K562 (cell line): ENCODE results near the gene FRMD5. TPM values are rescaled to one million over a fixed set of nuclear protein-coding genes. Genes with fewer than 3 reads are reported as not detected.

Experiments
- BCL6 ChIP-seq: fragments of 250-450 bp; sonication (Bioruptor Pico); IDR thresholded peaks from 2 replicates; pipeline ENCODE4 v1.4.0; 2020
- C11orf30 ChIP-seq: fragments of 450-650 bp; IDR thresholded peaks from 2 replicates; pipeline ENCODE4 v1.6.1; 2016; ENCODE audit warnings: low read depth, mild to moderate bottlenecking
- CCNT2 ChIP-seq: IDR thresholded peaks from 2 replicates; pipeline ENCODE4 v1.6.1; 2011; ENCODE audit warnings: borderline replicate concordance, low read depth, mild to moderate bottlenecking, moderate library complexity, mixed read lengths, low read length; ENCODE audit not compliant: insufficient read length; ENCODE audit errors: extremely low read depth
- FOS ChIP-seq: IDR thresholded peaks from 3 replicates; pipeline ENCODE4 v1.6.1; 2011; ENCODE audit not compliant: insufficient read length; ENCODE audit errors: extremely low read depth
- HDAC8 ChIP-seq: fragments of 450-650 bp; IDR thresholded peaks from 2 replicates; pipeline ENCODE4 v1.6.1; 2016; ENCODE audit warnings: mild to moderate bottlenecking, missing genetic modification characterization, moderate library complexity, missing compliant biosample characterization
- HSF4 ChIP-seq: fragments of 250-450 bp; sonication (Bioruptor Pico); IDR thresholded peaks from 2 replicates; pipeline ENCODE4 v2.1.2; 2022; ENCODE audit warnings: mild to moderate bottlenecking, moderate library complexity, borderline replicate concordance
- KLF13 ChIP-seq: fragments of 450-650 bp; IDR thresholded peaks from 2 replicates; pipeline ENCODE4 v1.6.1; 2016; ENCODE audit warnings: missing genetic modification characterization, low read depth, mild to moderate bottlenecking, missing compliant biosample characterization, moderate library complexity, borderline replicate concordance
- MCM3 ChIP-seq: fragments of 450-650 bp; IDR thresholded peaks from 2 replicates; pipeline ENCODE4 v1.6.1; 2016
- MTA1 ChIP-seq: fragments of 450-650 bp; IDR thresholded peaks from 2 replicates; pipeline ENCODE4 v1.6.1; 2017; ENCODE audit warnings: borderline replicate concordance
- PML ChIP-seq: IDR thresholded peaks from 2 replicates; pipeline ENCODE4 v1.6.1; 2012; ENCODE audit warnings: low read length, inconsistent platforms
- PRDM10 ChIP-seq: fragments of 450-650 bp; IDR thresholded peaks from 2 replicates; pipeline ENCODE4 v1.6.1; 2018; ENCODE audit not compliant: partially characterized antibody
- SMARCC2 ChIP-seq: fragments of 450-650 bp; IDR thresholded peaks from 2 replicates; pipeline ENCODE4 v1.6.1; 2017; ENCODE audit warnings: antibody characterized with exemption, moderate library complexity, mild to moderate bottlenecking, low read depth
- TAL1 ChIP-seq: fragments of 450-650 bp; IDR thresholded peaks from 2 replicates; pipeline ENCODE4 v1.6.1; 2016; ENCODE audit warnings: mild to moderate bottlenecking
- TCFL5 ChIP-seq: fragments of 250-450 bp; sonication (Bioruptor Pico); conservative IDR thresholded peaks from 2 replicates; pipeline ENCODE4 v1.6.1; 2021; ENCODE audit warnings: mild to moderate bottlenecking, moderate library complexity, matching md5 sums
- ZNF124 ChIP-seq: sonication (generic); formaldehyde crosslinking; IDR thresholded peaks from 2 replicates; pipeline ENCODE4 v1.8.1; 2022; ENCODE audit warnings: missing genetic modification reagents
- ZNF384 ChIP-seq: IDR thresholded peaks from 2 replicates; pipeline ENCODE4 v1.6.1; 2012; ENCODE audit warnings: low read depth, low read length, improper control_type of control experiment
- ZNF512 ChIP-seq: IDR thresholded peaks from 2 replicates; pipeline ENCODE4 v1.6.1; 2016; ENCODE audit warnings: missing genetic modification characterization, missing compliant biosample characterization
- ZNF76 ChIP-seq: fragments of 250-450 bp; sonication (Bioruptor Pico); IDR thresholded peaks from 2 replicates; pipeline ENCODE4 v1.4.0; 2020; ENCODE audit warnings: mild to moderate bottlenecking, moderate library complexity, borderline replicate concordance
- polyA plus RNA-seq, 8 experiments: library from polyadenylated mRNA; depleted of rRNA in 4 of 8; stranded (reverse) in 5 of 8; unstranded in 3 of 8; fragments of >200 nt; fragmentation: Nextera tagmentation in 2 of 8; fragmentation: Illumina TruSeq in 1 of 8; extraction: Ambion mirVana in 2 of 8; extraction: Trizol in 1 of 8; gene quantifications; 2 replicates each; pipeline versions ENCODE4 v1.2.1 to v1.2.3, GENCODE V29; 2011 to 2014; ENCODE audit warnings: inconsistent platforms in 1 of 8, missing spikeins in 1 of 8
- total RNA-seq, 7 experiments: library from RNA; depleted of rRNA in 6 of 7; stranded (reverse); fragments of >200 nt in 6 of 7; fragmentation: Illumina TruSeq in 2 of 7; extraction: Trizol in 2 of 7; gene quantifications; 2 replicates each; pipeline versions ENCODE4 v1.2.1 to v1.2.3, GENCODE V29; 2011 to 2021; ENCODE audit warnings: low replicate concordance in 1 of 7

FRMD5 gene
- total and polyA plus RNA-seq, 9 of the 15 experiments (the other 6 are each of a cell fraction or from before 2014, with no cell fraction given) = 0.13 to 0.38 TPM; not detected in 7

GRCh38 chr15:43824302-43825246, 370.5 kb downstream of the FRMD5 start, which contains the start of gene MFAP1 (continued):
- TF ChIP-seq PML (peak; percentile 90), ZNF76 (peak; percentile 98), C11orf30 (peak; percentile 81), ZNF384 (peak; percentile 63; the same call in 1 of the 2 replicates), KLF13 (tag) (0 out of 2 replicates have a peak, but pooled peaks have one; percentile 40), HSF4 (CRISPR knock-in tag) (no peak), PRDM10 (peak; percentile 37), ZNF124 (CRISPR knock-in tag) (no peak), HDAC8 (tag) (no peak; the same call in 1 of the 2 replicates), FOS (no peak), MTA1 (peak; percentile 84; the same call in 1 of the 2 replicates), TCFL5 (no peak), CCNT2 (no peak), SMARCC2 (no peak; the same call in 1 of the 2 replicates), TAL1 (no peak), BCL6 (CRISPR knock-in tag) (no peak), ZNF512 (tag) (no peak), MCM3 (no peak)
